HS-5 (cell line): ENCODE measurements around the gene COL21A1.

Source experiments
- DNase-seq: peaks from one replicate; pipeline ENCODE4 v3.0.0-alpha.2; 2012; ENCODE audit warnings: low read depth

The COL21A1 gene

GRCh38 chr6:56188429-56188828 lies 59.0 kb downstream of the COL21A1 start:
- no peak for DNase-seq

DNA sequence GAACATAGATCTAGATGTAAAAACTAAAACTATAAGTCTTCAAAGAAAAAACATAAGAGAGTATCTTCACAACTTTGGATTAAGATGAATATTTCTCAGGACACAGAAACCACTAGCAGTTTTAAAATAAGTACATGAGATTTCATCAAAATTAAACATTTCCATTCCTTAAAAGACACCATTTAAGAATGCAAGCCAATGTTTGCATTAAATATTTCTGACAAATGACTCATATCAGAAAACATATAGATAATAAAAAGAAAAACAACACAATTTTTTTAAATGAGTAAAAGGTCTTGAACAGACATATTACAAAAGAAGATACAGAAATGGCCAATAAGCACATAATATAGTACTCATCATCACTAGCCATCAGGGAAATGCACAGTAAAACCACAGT lies 59.7 kb downstream of the COL21A1 start:
- DNase-seq, result no peak

- no peak for DNase-seq
Measured at GRCh38 chr6:56176741-56177140, 70.6 kb downstream of the COL21A1 start.

- no peak for DNase-seq
Measured at GRCh38 chr6:56173228-56173627, 74.2 kb downstream of the COL21A1 start.

GRCh38 chr6:56172144-56172543 lies 75.2 kb downstream of the COL21A1 start:
- DNase-seq, result no peak

GRCh38 chr6:56169366-56169765 lies 78.0 kb downstream of the COL21A1 start:
- DNase-seq, result no peak

DNA sequence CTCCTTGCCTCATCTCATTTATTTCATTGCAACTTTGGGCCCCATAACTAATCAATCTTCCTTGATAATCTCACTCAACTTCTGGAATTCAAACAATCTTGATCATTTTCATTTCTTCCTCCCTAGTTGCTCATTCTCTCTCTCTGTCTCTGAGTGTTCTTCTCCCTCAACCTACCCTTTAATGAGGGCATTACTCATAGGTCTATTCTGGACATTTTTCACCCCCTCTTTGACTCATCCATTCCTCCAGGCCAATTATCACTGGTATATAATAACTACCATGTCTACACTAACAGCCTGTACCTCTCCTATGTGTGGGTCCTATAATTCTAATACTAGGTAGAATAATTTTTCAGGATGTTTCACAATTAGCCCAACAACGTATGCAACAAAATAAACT lies 78.8 kb downstream of the COL21A1 start:
- DNase-seq, result no peak

DNA sequence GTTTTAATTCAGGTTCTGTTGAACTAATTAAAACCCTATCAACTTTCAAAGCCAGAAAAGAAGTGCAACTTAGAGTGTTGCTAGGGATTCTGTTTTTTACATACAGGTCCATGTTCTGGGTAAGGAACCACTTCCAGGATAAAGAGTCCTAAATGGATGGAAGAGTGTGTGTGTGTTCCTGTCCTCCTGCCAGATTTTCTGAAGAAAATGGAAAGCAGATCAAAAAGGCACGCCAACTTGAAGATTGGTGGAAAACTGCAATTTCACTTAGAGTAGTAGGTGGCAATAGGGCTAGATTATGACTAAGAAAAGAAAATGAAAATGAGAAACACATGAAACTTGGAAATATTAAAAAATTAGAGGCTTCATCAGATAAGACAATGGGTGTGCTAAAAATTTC lies 85.3 kb downstream of the COL21A1 start:
- no peak for DNase-seq

GRCh38 chr6:56160489-56160888 lies 86.9 kb downstream of the COL21A1 start:
- no peak for DNase-seq

- no peak for DNase-seq
Measured at GRCh38 chr6:56158571-56158970, 88.8 kb downstream of the COL21A1 start.

- no peak for DNase-seq
Measured at GRCh38 chr6:56156643-56157042, 90.7 kb downstream of the COL21A1 start.

- no peak for DNase-seq
Measured at GRCh38 chr6:56155634-56156141, 91.7 kb downstream of the COL21A1 start.

- DNase-seq, result no peak
Measured at GRCh38 chr6:56154076-56154475, 93.3 kb downstream of the COL21A1 start.

DNA sequence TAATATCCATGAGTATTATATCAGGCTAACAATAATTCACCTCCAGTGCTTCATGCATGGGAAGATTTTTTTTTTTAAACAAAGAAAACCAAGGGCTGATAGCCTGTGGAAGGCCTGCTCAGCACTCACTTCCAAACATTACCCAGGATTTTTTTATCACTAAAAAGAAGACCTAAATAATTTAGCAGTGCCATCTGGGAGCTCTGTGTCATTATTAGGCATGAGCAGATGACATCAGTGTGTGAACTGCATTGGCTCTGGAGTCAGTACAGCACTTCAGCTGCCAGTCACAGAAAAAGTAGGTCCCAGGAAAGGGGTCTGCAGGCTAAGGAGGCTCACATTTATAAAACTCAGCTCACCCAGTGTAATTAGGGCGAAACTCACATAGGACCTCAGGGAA lies 94.8 kb downstream of the COL21A1 start:
- DNase-seq, result no peak

GRCh38 chr6:56151609-56152224 lies 95.7 kb downstream of the COL21A1 start:
- no peak for DNase-seq

- DNase-seq, result no peak
Measured at GRCh38 chr6:56148488-56149186, 98.7 kb downstream of the COL21A1 start.

- DNase-seq, result no peak
Measured at GRCh38 chr6:56147766-56148165, 99.6 kb downstream of the COL21A1 start.

DNA sequence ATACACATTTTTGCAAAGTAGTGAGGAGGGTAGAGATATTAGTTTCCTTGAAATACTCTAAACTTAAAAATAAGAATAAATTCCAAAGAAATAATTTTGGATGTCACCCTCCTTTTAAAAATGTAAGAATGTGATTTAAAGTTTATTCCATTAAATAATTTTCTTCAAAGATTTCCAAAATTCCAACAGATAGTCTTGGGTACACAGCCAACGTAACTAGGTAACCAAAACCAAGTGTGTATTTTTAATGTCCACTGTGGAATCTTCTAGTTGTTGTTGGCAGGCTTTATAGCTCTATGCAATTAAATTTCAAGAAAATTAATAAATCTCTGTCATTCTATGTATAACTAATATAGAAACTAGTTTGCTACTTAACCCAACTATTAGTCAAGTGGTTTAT lies 101.3 kb downstream of the COL21A1 start:
- no peak for DNase-seq

DNA sequence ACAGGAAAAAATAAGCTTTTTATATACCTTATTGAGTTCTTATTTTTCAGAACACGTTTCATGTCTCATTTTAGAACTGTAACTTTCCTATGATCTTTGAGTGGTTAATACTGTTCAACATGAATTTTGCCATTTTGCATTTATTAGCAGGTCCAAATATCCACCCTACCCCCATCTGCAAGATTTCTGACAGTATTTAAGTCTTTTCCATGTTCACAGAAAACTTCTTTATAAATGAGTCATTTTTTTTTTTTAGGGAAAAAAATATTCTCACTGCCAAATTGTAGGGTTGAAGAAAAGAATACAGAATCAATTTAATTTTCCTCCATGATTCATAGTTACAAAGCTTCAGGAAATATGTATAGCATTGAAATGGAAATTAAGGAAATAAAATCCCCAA lies 101.8 kb downstream of the COL21A1 start:
- DNase-seq, result no peak

DNA sequence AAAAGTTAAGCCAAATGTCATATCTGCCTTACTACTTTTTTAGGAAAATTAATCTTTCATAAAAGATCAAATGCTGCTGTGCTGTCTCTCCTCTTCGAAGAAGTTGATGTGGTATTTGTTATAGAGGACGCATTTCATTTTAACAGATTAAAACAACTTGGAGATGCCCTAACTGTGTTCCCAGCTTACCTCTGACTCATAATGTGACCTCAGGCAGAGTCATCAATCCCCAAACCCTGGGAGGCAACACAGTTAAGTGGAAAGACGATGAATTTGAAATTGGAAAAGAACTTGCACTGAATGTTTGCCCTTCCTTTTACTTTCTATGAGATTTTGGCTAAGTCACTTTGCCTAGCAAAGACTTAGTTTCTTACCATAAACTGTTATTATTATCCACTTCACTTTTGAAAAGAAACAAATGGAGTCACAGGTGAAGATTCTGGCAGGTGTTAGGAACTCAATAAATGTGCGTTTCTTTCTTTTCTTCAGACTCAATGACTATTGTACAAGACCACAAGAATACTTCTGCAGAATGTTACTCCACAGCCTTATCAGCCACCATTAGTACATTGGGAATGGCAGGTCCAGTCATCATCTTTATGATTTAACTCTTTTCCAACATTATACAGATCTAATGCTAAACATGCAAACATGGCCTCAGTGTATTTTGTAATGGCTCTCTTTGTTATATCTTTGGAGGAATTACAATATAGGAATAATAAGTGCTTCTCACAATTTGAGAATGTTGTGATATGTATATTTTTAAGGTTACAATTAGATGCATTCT lies 102.6 kb downstream of the COL21A1 start:
- peak; percentile 74 for DNase-seq

DNA sequence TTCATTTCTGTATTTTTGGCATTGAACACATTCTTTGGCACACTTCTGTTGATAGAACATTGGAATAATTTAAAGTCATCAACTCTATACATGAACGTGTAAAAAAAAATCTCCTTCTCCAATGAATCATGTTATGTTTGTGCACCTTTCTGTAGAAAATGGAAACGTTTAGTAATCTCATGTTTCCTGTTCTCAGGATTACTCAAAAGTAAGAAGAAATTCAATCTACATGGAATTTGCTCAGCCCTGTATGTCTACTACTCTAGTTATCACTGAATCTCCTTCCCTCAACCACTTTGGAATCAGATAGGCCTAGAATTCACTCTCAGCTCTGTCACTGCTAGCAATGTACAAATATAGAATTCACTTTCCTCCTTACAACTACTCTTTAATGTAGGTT lies 103.6 kb downstream of the COL21A1 start:
- DNase-seq, result no peak

DNA sequence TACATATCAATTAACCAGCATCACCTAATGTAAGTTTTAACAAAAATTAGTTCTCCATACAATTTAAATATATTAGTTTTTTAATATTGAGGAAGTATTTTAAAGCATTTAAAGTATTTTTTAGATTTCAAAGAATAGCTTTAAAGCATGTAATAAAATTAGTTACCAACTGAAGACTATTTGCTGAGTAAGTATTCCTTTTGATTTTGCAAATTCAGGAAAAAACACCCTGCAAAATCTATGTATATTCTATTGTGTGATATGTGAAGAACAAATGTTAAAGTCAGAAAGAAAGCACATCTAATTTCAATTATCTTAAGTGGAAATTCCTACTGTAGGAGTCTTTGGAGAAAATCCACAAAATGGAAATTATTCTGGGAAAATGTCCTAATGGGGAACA lies 107.3 kb downstream of the COL21A1 start:
- DNase-seq, result no peak

DNA sequence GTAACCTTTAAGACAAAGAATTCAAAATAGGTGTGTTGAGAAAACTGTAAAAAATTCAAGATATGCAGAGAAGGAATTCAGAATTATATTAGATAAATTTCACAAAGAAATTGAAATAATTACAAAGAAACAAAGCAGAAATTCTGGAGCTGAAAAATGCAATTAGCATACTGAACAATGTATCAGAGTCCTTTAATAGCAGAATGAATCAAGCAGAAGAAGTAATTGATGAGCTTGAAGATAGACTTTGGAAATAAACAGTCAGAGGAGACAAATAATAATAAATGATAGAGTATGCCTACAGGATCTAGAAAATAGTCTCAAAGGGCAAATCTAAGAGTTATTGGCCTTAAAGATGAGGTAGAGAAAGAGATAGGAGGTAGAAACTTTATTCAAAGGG lies 131.7 kb downstream of the COL21A1 start:
- DNase-seq, result no peak
